DOHH2 (cell line): ENCODE measurements around the gene HCN3.

ENCODE experiments used
- EZH2phosphoT487 ChIP-seq: fragments of 200-600 bp; sonication (generic); IDR thresholded peaks from 2 replicates; pipeline ENCODE4 v1.6.1; 2017; ENCODE audit warnings: borderline replicate concordance, mild to moderate bottlenecking, antibody characterized with exemption, low read length, moderate library complexity, mixed read lengths
- TF ChIP-seq, protein P1 (sequence below): fragments of 200-600 bp; sonication (generic); IDR thresholded peaks from one replicate; pipeline ENCODE4 v1.5.1; 2014; ENCODE audit warnings: antibody characterized with exemption, mild to moderate bottlenecking, low read depth, low read length; ENCODE audit not compliant: poor library complexity, severe bottlenecking

DNA sequence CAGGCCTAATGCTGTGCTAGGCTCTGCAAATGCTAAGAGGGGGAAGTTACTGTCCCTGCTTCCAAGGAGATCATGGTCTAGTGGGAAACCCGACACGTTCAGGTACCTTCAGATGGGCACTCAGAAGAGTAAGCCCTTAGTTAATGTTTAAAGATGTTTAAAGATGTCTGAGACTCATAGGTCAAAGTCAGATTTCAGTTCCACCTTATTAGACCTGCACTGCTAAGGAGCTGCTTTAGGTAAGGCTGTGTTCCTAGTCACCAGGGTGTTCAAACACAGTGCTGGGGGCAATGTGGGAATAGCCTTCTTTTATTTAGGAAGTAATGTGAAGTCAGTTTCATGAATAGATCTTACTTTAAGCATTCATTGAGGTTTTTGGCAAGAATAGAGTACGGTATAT is 39.7 kb downstream of the HCN3 start:
- TF ChIP-seq, protein P1, sequence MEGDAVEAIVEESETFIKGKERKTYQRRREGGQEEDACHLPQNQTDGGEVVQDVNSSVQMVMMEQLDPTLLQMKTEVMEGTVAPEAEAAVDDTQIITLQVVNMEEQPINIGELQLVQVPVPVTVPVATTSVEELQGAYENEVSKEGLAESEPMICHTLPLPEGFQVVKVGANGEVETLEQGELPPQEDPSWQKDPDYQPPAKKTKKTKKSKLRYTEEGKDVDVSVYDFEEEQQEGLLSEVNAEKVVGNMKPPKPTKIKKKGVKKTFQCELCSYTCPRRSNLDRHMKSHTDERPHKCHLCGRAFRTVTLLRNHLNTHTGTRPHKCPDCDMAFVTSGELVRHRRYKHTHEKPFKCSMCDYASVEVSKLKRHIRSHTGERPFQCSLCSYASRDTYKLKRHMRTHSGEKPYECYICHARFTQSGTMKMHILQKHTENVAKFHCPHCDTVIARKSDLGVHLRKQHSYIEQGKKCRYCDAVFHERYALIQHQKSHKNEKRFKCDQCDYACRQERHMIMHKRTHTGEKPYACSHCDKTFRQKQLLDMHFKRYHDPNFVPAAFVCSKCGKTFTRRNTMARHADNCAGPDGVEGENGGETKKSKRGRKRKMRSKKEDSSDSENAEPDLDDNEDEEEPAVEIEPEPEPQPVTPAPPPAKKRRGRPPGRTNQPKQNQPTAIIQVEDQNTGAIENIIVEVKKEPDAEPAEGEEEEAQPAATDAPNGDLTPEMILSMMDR, result no peak
- no peak for TF ChIP-seq EZH2phosphoT487
